Erythroblast (primary cell): ENCODE measurements around the gene ZMYM2.

Experiments
- DNase-seq, 2 experiments: peaks; one replicate each; lab custom pipeline; 2025; lab: John Stamatoyannopoulos, UW
- GATA1 ChIP-seq: IDR thresholded peaks from 2 replicates; pipeline ENCODE4 v1.6.1; 2011; ENCODE audit warnings: low read depth, mild to moderate bottlenecking, control low read depth, low read length, moderate library complexity
- POLR2A ChIP-seq: IDR thresholded peaks from 2 replicates; pipeline ENCODE4 v1.6.1; 2011; ENCODE audit warnings: mild to moderate bottlenecking, low read length

ZMYM2 gene

GRCh38 chr13:19958155-19959111 is at the start of gene ZMYM2:
TSS of gene ZMYM2 (plus strand) at chr13:19958727. CDS start at chr13:19993073, 34,346 bp downstream.
- TF ChIP-seq POLR2A (peak; percentile 51), GATA1 (no peak)
- peak; percentile 97 to 99 for DNase-seq

GRCh38 chr13:19910336-19911072 is 48.0 kb upstream of the ZMYM2 start:
- TF ChIP-seq POLR2A = no peak
- no peak for DNase-seq

GRCh38 chr13:19927117-19927748 is 31.3 kb upstream of the ZMYM2 start:
- no peak for TF ChIP-seq POLR2A
- no peak for TF ChIP-seq GATA1
- peak in 1 of 2 experiments; percentile 6 for DNase-seq

- DNase-seq = no peak
- TF ChIP-seq POLR2A (no peak), GATA1 (no peak)
These were observed 18.4 kb upstream of the ZMYM2 start for GRCh38 chr13:19940106-19940505.

- no peak for DNase-seq
- TF ChIP-seq GATA1 = no peak
- no peak for TF ChIP-seq POLR2A
These were observed 8.2 kb upstream of the ZMYM2 start for GRCh38 chr13:19950374-19950773.

GRCh38 chr13:19952850-19953249 is 5.7 kb upstream of the ZMYM2 start:
- DNase-seq = peak; percentile 4 to 15
- TF ChIP-seq POLR2A (no peak), GATA1 (no peak)

GRCh38 chr13:19955873-19956559 is 2.5 kb upstream of the ZMYM2 start:
- no peak for TF ChIP-seq GATA1
- no peak for TF ChIP-seq POLR2A
- no peak for DNase-seq

GRCh38 chr13:19957320-19958154 is 990 bp upstream of the ZMYM2 start:
- TF ChIP-seq POLR2A (peak; percentile 73), GATA1 (no peak)
- DNase-seq = peak; percentile 88 to 89

GRCh38 chr13:19959141-19959830 is 759 bp downstream of the ZMYM2 start:
- DNase-seq = peak; percentile 81 to 86
- TF ChIP-seq GATA1 (no peak), POLR2A (no peak)

GRCh38 chr13:19959831-19960652 is 1.5 kb downstream of the ZMYM2 start:
- DNase-seq = peak; percentile 91 to 93
- no peak for TF ChIP-seq GATA1
- TF ChIP-seq POLR2A = no peak

GRCh38 chr13:19960653-19960976 is 2.1 kb downstream of the ZMYM2 start:
- no peak for TF ChIP-seq POLR2A
- no peak for TF ChIP-seq GATA1
- DNase-seq = peak; percentile 28 to 50

- no peak for DNase-seq
- TF ChIP-seq GATA1 (no peak), POLR2A (no peak)
These were observed 3.0 kb downstream of the ZMYM2 start for GRCh38 chr13:19961489-19961888.
